HG03066 (cell line): ENCODE results near the gene TBC1D9B.

Experiments
- ATAC-seq: cut with Tn5 transposase; IDR thresholded peaks from one replicate; pipeline ENCODE4 v1.9.1; 2021; ENCODE audit warnings: low read depth; ENCODE audit not compliant: unreplicated experiment

The TBC1D9B gene

DNA sequence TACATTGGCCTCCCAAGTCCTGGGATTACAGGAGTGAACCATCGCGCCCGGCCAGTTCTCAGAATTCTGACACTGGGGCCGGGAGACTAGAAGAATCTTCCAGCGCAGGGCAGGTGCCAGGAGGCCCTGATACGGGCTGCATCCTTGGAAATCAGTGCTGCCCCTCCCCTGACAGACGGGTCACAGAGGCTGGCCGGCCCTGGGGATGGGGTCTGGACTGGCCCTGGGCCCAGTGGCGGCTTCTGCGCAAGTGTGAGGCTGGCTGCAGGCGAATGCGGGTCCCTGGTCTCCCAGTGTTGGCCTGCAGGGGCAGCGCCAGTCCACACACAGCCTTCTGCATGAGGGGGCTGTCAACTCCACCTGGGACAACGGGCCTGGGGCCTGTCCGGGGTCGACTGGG is 831 bp upstream of the TBC1D9B start:
- ATAC-seq: no peak

- ATAC-seq: peak; percentile 16
These were observed 722 bp downstream of the TBC1D9B start for GRCh38 chr5:179906795-179907555.

DNA sequence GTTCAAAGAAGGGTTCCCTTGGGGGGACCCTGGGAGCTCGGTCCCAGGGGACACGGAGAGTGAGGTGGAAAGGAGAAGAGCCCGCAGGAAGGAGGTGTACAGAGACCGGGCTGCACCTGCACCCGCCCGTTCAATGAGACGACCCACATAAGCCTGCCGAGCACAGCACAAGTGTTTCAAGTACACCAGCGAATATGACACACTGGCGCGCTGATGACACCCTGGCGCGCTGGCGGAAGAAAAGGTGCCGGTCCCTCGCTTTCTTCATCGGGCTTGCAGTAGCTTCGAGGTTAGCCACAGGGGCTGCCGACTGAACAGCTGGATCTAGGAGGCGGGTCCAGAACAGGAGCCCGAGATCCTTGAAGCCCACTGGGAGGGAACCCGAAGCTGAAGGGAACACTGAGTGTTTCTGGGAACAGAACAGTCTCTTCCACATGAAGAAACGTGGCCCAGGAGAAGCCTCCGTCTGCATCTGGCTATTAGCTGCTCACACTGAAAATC is 1.4 kb downstream of the TBC1D9B start:
- ATAC-seq: no peak

DNA sequence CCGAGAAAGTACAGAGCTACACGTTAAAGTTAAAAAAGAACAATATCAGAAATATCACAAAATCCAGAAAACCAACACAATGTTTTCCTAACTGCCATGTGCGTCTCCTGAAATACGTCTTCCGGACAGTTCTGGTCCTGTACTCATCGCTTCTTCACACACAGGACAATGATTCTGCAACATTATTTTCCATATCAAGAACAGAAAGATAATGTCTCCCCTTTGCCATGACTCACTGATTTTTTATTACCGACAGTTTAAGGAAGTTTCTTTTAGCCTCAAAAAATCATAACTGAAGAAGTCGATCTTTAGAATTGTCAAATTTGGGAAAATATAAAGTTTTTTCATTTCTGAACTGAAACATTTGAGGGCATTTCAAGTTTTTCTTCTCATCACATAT is 2.5 kb downstream of the TBC1D9B start:
- no peak for ATAC-seq

GRCh38 chr5:179904463-179905160 is 3.1 kb downstream of the TBC1D9B start:
- no peak for ATAC-seq

GRCh38 chr5:179902763-179903158 is 4.9 kb downstream of the TBC1D9B start:
- ATAC-seq: no peak

GRCh38 chr5:179901915-179902762 is 5.6 kb downstream of the TBC1D9B start:
- ATAC-seq: no peak

DNA sequence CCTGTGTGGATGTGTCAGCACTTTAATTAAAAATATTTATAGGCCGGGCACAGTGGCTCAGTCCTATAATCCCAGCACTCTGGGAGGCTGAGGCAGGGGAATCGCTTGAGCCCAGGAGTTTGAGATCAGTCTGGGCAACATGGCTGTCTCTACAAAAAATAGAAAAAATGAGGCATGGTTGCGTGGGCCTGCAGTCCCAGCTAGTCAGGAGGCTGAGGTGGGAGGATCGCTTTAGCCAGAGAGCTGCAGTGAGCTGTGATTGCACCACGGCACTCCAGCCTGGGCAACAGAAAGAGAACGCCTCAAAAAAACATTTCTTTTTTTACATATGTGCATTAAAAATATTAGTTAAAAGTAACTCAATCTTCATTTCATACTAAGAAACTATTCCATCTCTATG is 6.2 kb downstream of the TBC1D9B start:
- no peak for ATAC-seq

- ATAC-seq: no peak
These were observed 7.0 kb downstream of the TBC1D9B start for GRCh38 chr5:179900711-179901110.

- no peak for ATAC-seq
These were observed 7.5 kb downstream of the TBC1D9B start for GRCh38 chr5:179900206-179900605.

GRCh38 chr5:179895861-179896260 is 11.8 kb downstream of the TBC1D9B start:
- ATAC-seq: no peak

DNA sequence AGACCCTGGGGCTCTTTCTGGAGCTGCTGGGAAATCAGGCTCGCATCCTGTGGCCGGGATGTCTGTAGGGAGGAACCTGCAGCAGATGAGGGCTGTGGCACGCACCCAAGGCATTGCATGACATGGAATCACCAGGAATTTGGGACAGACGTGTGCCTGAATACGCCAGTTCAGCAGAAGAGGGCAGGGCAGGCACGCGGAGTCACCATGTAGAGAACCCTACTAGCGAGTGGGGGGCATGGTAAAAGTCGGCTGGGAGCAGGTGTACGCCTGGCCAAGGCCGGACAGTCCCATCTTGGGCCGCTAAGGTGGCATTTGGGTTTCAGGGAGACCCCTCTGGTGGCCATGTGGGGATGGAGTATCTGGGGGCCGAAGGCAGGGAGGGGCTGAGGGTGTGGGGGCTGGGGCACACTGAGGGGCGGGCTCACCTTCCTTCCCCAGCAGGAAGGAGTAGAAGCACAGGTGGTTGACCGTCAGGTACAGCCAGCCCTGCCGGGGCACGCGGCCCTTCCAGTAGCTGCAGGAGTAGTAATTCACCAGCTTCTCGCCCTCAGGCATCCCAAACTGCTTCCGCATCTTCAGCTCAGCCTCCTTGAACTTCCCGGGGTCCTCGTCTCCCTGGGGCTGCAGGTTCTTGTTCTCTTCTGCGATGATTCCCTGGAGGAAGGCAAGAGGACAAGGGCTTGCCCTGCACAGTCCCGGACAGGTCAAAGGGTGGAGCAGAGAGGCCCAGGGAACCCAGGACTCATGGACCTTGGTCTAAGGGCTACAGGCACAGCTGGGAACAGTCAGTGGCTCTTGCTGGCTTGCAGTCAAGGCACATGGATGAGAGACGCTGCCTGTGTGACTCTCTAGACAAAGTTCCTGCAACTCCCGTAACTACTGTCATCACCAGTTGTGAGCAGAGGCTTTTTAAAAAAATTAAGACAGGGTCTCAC is 13.5 kb downstream of the TBC1D9B start:
- ATAC-seq: no peak

- ATAC-seq: no peak
These were observed 14.4 kb downstream of the TBC1D9B start for GRCh38 chr5:179893076-179893957.

DNA sequence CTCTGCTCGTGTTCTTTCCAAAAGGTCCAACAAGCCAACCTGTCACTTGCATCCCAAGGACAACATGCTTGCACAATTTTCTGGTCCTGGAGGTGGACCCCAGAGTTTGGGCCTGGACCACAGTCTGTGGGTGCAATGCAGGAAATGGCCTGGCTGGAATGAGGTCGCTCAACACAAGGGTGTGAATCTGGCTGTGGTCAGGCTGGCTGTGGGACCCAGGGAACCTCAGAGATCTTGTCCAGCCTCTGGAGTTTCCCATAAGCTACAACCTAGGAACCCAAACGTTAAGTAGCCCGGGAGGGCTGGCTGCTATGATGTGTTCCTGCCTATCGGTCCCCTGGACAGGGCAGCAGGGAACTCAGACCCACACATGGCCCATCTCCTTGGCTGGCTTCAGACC is 15.4 kb downstream of the TBC1D9B start:
- no peak for ATAC-seq

- no peak for ATAC-seq
These were observed 16.7 kb downstream of the TBC1D9B start for GRCh38 chr5:179890751-179891682.

DNA sequence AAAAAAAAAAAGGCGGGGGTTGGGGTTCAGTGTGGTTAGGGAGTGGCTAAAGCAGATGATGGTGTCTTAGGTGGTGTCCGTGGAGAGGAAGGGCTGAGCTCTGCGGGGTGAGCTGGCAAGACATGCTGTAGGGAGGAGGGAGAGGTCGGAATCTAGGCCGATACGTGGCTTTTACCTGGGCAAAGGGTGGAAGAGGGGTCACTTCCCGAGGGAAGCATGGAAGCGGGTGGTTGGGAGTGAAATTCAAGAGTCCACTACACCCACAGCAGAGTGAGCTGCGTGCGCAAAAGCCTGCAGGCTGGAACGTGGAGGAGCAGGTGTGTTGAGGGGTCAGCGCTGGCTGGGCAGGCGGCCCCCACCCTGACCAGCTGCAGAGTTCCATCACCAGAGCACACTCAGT is 17.8 kb downstream of the TBC1D9B start:
- ATAC-seq: no peak

DNA sequence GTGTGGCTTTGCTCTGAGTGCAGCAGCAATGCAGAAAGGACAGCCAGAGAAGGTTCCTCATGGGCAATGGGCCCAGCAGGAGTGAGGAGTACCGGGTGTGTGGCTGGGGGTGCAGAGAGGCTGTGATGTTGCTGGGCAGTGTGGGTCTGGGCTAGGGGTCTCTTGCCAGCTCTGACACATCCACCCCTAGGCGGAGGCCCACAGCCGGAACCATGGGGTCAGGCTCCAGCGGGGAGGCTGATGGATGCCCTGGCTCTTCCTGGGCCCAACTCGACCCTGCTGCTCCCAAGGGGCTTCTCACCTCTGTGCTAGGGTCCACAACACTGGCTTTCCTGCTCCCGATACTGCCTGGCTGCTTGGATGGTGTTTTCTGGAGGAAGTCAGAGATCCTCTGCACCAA is 19.9 kb downstream of the TBC1D9B start:
- no peak for ATAC-seq

DNA sequence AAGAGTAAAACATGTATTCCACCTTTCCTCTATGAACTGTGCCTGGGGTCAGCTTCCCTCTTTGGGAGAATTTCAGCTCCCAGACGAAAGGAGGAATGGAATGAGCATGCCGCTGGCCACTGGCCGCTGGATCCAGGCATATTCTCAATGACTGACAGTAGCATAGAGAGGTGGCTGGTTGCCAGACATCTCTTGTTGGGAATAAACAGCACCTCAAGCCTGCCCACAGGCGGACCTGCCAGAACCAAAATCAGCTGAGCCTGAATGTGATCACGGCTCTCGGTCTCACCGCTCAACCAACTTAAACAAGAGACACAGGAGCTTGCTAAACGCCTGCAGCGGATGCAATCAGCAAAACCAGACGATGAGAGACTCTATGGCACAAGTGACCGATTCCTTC is 20.6 kb downstream of the TBC1D9B start:
- ATAC-seq: no peak
